Stomach (tissue), 9 donors: Measurements from ENCODE around the gene PGBD4. TPM values are rescaled to one million over a fixed set of nuclear protein-coding genes. Genes with fewer than 3 reads are reported as not detected.

Experiments used
- DNase-seq, 2 donors: peaks; one replicate each; pipeline versions ENCODE4 v3.0.0 to v3.0.0-alpha.2; 2013 to 2019
- H3K27ac ChIP-seq, 5 donors: fragments of 200-600 bp in 4 of 5; sonication (generic) in 4 of 5; one replicate each; pipeline ENCODE4 v1.5.1; 2013 to 2019; ENCODE audit warnings: mild to moderate bottlenecking in 1 of 5, moderate library complexity in 1 of 5
- H3K27me3 ChIP-seq, 3 donors: fragments of 200-600 bp; sonication (generic); one replicate each; pipeline ENCODE4 v1.5.1; 2017 to 2019; ENCODE audit warnings: mixed run types in 1 of 3
- H3K36me3 ChIP-seq, 4 donors: fragments of 200-600 bp; sonication (generic); 1 replicate in 3 of 4; 2 replicates in 1 of 4; pipeline ENCODE4 v1.5.1; 2016 to 2019
- H3K4me1 ChIP-seq, 4 donors: fragments of 200-600 bp; sonication (generic); one replicate each; pipeline ENCODE4 v1.5.1; 2016 to 2019
- H3K4me3 ChIP-seq, 4 donors: fragments of 200-600 bp; sonication (generic) in 3 of 4; one replicate each; pipeline ENCODE4 v1.5.1; 2016 to 2019; ENCODE audit warnings: mild to moderate bottlenecking in 1 of 4
- H3K9me3 ChIP-seq, 4 donors: fragments of 200-600 bp; sonication (generic); one replicate each; pipeline ENCODE4 v1.5.1; 2016 to 2019
- CTCF ChIP-seq, 7 experiments: fragments of 450-650 bp in 4 of 7; fragments of 200-600 bp in 3 of 7; sonication (generic) in 3 of 7; IDR thresholded peaks; one replicate each; pipeline ENCODE4 v1.5.1; 2016 to 2019; ENCODE audit warnings: antibody characterized with exemption in 7 of 7, control low read depth in 2 of 7, mild to moderate bottlenecking in 1 of 7
- EP300 ChIP-seq: sonication (generic); formaldehyde crosslinking; IDR thresholded peaks from one replicate; pipeline ENCODE4 v1.6.1; 2017; ENCODE audit warnings: antibody characterized with exemption
- POLR2A ChIP-seq, 4 donors: fragments of 450-650 bp; IDR thresholded peaks; one replicate each; pipeline ENCODE4 v1.6.1; 2016; ENCODE audit warnings: antibody characterized with exemption in 4 of 4, control low read depth in 2 of 4, mild to moderate bottlenecking in 1 of 4, moderate library complexity in 1 of 4
- POLR2AphosphoS5 ChIP-seq, 3 donors: sonication (generic); formaldehyde crosslinking; IDR thresholded peaks; one replicate each; pipeline ENCODE4 v1.6.1; 2016; ENCODE audit warnings: antibody characterized with exemption in 3 of 3
- WGBS, 5 donors: extraction: QIAGEN DNeasy Blood & Tissue Kit in 3 of 5; methylation state at CpG; one replicate each; pipeline versions ENCODE4 v1.1.5 to v1.1.7; 2013 to 2018; 5-methylcytosine and 5-hydroxymethylcytosine counted together
- intact Hi-C: fragments of 100-400 bp; cut with DNase I; formaldehyde crosslinking; loops from one replicate; pipeline ENCODE4 v1.15.1; 2023; ENCODE audit warnings: low total_unique reads
- polyA plus RNA-seq, 3 donors: library from polyadenylated mRNA; stranded (reverse); fragments of 200-250 nt; gene quantifications; one replicate each; pipeline ENCODE4 v1.2.3, GENCODE V29; 2013
- total RNA-seq, 5 donors: library from RNA; depleted of rRNA; stranded (reverse); fragments of >200 nt; gene quantifications; one replicate each; pipeline versions ENCODE4 v1.1.0 to v1.2.3, GENCODE V29; 2014 to 2016
- donor health status: healthy with polysubstance abuse.
- donor health status: Bipolar disorder and iron deficiency.
- donor health status: healthy.

Gene PGBD4
- total and polyA plus RNA-seq, 8 donors, result 0.15 to 1.9 (median 0.78) TPM; not detected in 1

- 83 to 94% (median 89%) methylated on average over 3 of the region's 3 CpGs for WGBS, 5 donors
- Histone ChIP-seq H3K9me3 (no peaks in the 10 kb centered on the region), H3K27ac (no peak overlapping the region), H3K27me3 (no peaks in the 10 kb centered on the region), H3K36me3 (no peaks in the 10 kb centered on the region), H3K4me3 (no peak overlapping the region), H3K4me1 (peaks cover 0 to 7% (median 3%) of the 10 kb centered on the region in 4 donors)
- no peak for TF ChIP-seq EP300
- no peak for TF ChIP-seq CTCF (IDR thresholded peaks at IDR 0.05)
- no peak for TF ChIP-seq POLR2AphosphoS5 (IDR thresholded peaks at IDR 0.05)
- no peak for TF ChIP-seq POLR2A (IDR thresholded peaks at IDR 0.05)
- no peak for DNase-seq
- intact Hi-C loops, result no loop called here
Measured at GRCh38 chr15:34065261-34065660, 36.6 kb upstream of the PGBD4 start.

- Histone ChIP-seq H3K36me3 (no peaks in the 10 kb centered on the region), H3K27ac (no peak overlapping the region), H3K9me3 (no peaks in the 10 kb centered on the region), H3K4me1 (peaks cover 0 to 7% (median 3%) of the 10 kb centered on the region in 4 donors), H3K27me3 (no peaks in the 10 kb centered on the region), H3K4me3 (no peak overlapping the region)
- 75 to 80% (median 78%) methylated on average over 8 of the region's 8 CpGs for WGBS, 5 donors
- DNase-seq, result peak in 1 of 2 donors; percentile 10
- intact Hi-C loops, result no loop called here
- TF ChIP-seq EP300, result no peak
- TF ChIP-seq POLR2A (IDR thresholded peaks at IDR 0.05), result no peak
- TF ChIP-seq POLR2AphosphoS5 (IDR thresholded peaks at IDR 0.05), result no peak
- no peak for TF ChIP-seq CTCF (IDR thresholded peaks at IDR 0.05)
Measured at GRCh38 chr15:34065941-34066340, 35.9 kb upstream of the PGBD4 start.

- no peak overlapping the region for H3K27ac ChIP-seq
- H3K36me3 ChIP-seq, result no peaks in the 10 kb centered on the region
- no peak overlapping the region for H3K4me3 ChIP-seq
- H3K9me3 ChIP-seq, result no peaks in the 10 kb centered on the region
- intact Hi-C loops, result no loop called here
- no peak for DNase-seq
- 77 to 84% (median 81%) methylated on average over 6 of the region's 6 CpGs for WGBS, 5 donors
- no peaks in the 10 kb centered on the region for H3K4me1 ChIP-seq
- TF ChIP-seq CTCF (IDR thresholded peaks at IDR 0.05) (no peak), POLR2A (IDR thresholded peaks at IDR 0.05) (no peak), POLR2AphosphoS5 (IDR thresholded peaks at IDR 0.05) (no peak), EP300 (no peak)
- no peaks in the 10 kb centered on the region for H3K27me3 ChIP-seq
Measured at GRCh38 chr15:34070003-34070402, 31.9 kb upstream of the PGBD4 start.

DNA sequence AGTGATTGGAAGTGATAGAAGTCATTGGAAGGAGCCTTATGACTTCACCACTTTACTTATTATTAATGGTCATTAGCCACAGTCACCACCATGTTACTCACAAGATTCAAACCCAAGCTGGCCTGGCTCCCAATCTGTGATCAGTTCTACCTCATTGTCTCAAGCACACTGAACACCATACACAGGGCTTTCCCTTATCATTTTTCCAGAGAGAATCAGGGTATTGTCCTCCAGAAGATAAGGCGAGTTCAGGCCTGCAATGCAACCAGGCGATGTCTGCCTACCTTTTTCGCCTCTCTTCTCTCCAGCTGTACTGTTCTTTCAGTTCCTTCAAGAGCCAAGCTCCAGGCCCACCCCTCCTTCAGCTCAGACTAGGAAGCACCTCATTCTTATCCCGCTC lies 25.1 kb upstream of the PGBD4 start:
- no peak overlapping the region for H3K27ac ChIP-seq
- TF ChIP-seq POLR2A (IDR thresholded peaks at IDR 0.05), result no peak
- TF ChIP-seq POLR2AphosphoS5 (IDR thresholded peaks at IDR 0.05), result no peak
- TF ChIP-seq CTCF (IDR thresholded peaks at IDR 0.05), result no peak
- TF ChIP-seq EP300, result no peak
- no peak overlapping the region for H3K4me3 ChIP-seq
- 89 to 95% (median 93%) methylated on average over 4 of the region's 4 CpGs for WGBS, 5 donors
- H3K9me3 ChIP-seq, result no peaks in the 10 kb centered on the region
- intact Hi-C loops, result no loop called here
- no peaks in the 10 kb centered on the region for H3K4me1 ChIP-seq
- H3K27me3 ChIP-seq, result no peaks in the 10 kb centered on the region
- peaks cover 0 to 3% (median 0%) of the 10 kb centered on the region in 4 donors for H3K36me3 ChIP-seq
- DNase-seq, result no peak
